ENCODE data around the gene COL4A2. TPM values are rescaled to one million over a fixed set of nuclear protein-coding genes. Genes with fewer than 3 reads are reported as not detected.

The COL4A2 gene
- total and polyA plus RNA-seq, 2 donors (not counting 1 experiment from before 2014, with no cell fraction given), result 0.17 TPM; not detected in 1

GRCh38 chr13:110445183-110445582 lies 138.1 kb downstream of the COL4A2 start:
- ChIA-PET CTCF (interaction anchor here (1.0 kb wide), 1 partner anchor 12 kb away, joined by 4 read pairs; no protein-coding TSS in a partner anchor), POLR2A (no interaction called here)
- TF ChIP-seq EZH2 (IDR thresholded peaks at IDR 0.05; ENCODE audit: borderline replicate concordance, insufficient read depth, low read depth, low read length, poor library complexity, severe bottlenecking), result no peak
- TF ChIP-seq, protein P1, sequence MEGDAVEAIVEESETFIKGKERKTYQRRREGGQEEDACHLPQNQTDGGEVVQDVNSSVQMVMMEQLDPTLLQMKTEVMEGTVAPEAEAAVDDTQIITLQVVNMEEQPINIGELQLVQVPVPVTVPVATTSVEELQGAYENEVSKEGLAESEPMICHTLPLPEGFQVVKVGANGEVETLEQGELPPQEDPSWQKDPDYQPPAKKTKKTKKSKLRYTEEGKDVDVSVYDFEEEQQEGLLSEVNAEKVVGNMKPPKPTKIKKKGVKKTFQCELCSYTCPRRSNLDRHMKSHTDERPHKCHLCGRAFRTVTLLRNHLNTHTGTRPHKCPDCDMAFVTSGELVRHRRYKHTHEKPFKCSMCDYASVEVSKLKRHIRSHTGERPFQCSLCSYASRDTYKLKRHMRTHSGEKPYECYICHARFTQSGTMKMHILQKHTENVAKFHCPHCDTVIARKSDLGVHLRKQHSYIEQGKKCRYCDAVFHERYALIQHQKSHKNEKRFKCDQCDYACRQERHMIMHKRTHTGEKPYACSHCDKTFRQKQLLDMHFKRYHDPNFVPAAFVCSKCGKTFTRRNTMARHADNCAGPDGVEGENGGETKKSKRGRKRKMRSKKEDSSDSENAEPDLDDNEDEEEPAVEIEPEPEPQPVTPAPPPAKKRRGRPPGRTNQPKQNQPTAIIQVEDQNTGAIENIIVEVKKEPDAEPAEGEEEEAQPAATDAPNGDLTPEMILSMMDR (IDR thresholded peaks at IDR 0.05), result no peak
- H3K36me3 ChIP-seq (replicated peaks in 1 of 2; ENCODE audit: control extremely low read depth in 1 of 2, control insufficient read depth in 1 of 2, extremely low read depth in 1 of 2, insufficient read depth in 2 of 2, low read length in 1 of 2), result no peaks in the 10 kb centered on the region
- H3K9ac ChIP-seq (ENCODE audit: low read length), result no peak overlapping the region
- H2AFZ ChIP-seq (ENCODE audit: insufficient read depth, low read depth, low read length, poor library complexity, severe bottlenecking), result no peak overlapping the region
- no peak overlapping the region for H3K4me2 ChIP-seq (replicated peaks; ENCODE audit: low read depth, low read length, poor library complexity, severe bottlenecking)
- Mint-ChIP-seq H3K9me3 (ENCODE audit: insufficient read depth) (no peaks in the 10 kb centered on the region), H3K4me3 (no peak overlapping the region), H3K4me1 (peaks cover 13% of the 10 kb centered on the region), H3K27ac (no peak overlapping the region), H3K27me3 (peaks cover 39% of the 10 kb centered on the region)
- no peaks in the 10 kb centered on the region for H3K4me1 ChIP-seq (ENCODE audit: control insufficient read depth in 2 of 2, insufficient read depth in 2 of 2, low read length in 2 of 2)
- no peak overlapping the region for H3K27ac ChIP-seq (ENCODE audit: low read length in 2 of 2)
- intact Hi-C loops (cut with micrococcal nuclease), result no loop called here
- WGBS (ENCODE audit: insufficient coverage), result no CpG with 5 or more reads among the region's 7 CpGs
- H4K20me1 ChIP-seq (ENCODE audit: control insufficient read depth, insufficient read depth, low read length, poor library complexity, severe bottlenecking), result no peaks in the 10 kb centered on the region
- no peak overlapping the region for H3K4me3 ChIP-seq (ENCODE audit: control extremely low read depth in 1 of 5, extremely low read depth in 1 of 5, insufficient read depth in 1 of 5, low read depth in 2 of 5, low read length in 4 of 5)
- no peaks in the 10 kb centered on the region for H3K79me2 ChIP-seq (ENCODE audit: control insufficient read depth, insufficient read depth, low read length)
- peaks cover 0 to 27% (median 2%) of the 10 kb centered on the region in 4 experiments for H3K27me3 ChIP-seq (replicated peaks in 1 of 4; ENCODE audit: control extremely low read depth in 1 of 4, control insufficient read depth in 3 of 4, insufficient read depth in 4 of 4, low read length in 3 of 4)
- no peaks in the 10 kb centered on the region for H3K9me3 ChIP-seq (ENCODE audit: control extremely low read depth in 1 of 3, control insufficient read depth in 2 of 3, insufficient read depth in 1 of 3, low read length in 2 of 3)
- ATAC-seq (ENCODE audit: low read depth), result peak; percentile 51
- no peak for DNase-seq

DNA sequence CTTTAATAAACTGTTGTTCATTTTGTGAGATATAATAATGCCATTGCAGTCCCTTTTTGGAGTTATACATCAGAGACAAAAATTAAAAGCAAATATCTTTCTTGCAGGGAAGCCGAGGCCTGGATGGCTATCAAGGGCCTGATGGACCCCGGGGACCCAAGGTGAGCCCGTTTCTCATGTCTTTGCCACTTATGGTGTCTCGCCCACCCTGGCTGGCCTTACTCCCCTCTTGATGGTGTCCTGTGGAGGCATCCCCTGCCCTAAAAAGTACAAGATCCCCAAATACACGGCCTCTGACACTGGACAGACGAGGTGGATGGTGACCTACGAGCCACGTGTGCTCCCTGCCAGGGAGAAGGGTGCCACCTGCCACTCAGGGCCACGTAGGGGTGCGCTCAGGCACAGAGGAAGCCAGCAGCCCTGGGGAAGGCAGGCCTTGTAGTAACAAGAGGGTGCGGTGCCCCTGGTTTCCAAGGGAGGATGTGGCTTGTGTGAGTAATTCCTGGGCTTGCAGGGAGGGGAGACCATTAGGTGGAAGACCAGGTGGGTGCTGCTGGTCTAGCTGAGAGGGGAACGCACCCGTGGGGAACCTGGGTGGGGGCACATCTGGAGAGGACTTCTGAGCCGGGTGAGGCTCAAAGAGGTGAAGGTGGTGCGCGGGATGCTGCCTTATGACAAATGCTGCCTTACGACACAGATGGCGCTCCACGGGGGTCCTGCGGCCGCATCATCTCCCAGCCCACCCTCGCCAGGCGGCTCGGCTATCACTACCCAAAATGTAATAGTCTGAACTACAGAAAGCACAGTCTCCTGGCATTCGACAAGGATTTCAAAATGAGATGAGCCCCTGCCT lies 138.9 kb downstream of the COL4A2 start:
- peaks cover 39% of the 10 kb centered on the region for H3K27me3 Mint-ChIP-seq
- WGBS (ENCODE audit: insufficient coverage), result 89% methylated on average over 25 of the region's 25 CpGs

More for the DNA sequence above, 138.9 kb downstream of the COL4A2 start:
- TF ChIP-seq, protein P1 (IDR thresholded peaks at IDR 0.05), result no peak
- TF ChIP-seq EZH2 (IDR thresholded peaks at IDR 0.05; ENCODE audit: borderline replicate concordance, insufficient read depth, low read depth, low read length, poor library complexity, severe bottlenecking), result no peak
- no peaks in the 10 kb centered on the region for H3K36me3 ChIP-seq (replicated peaks in 1 of 2; ENCODE audit: control extremely low read depth in 1 of 2, control insufficient read depth in 1 of 2, extremely low read depth in 1 of 2, insufficient read depth in 2 of 2, low read length in 1 of 2)
- DNase-seq, result no peak
- ChIA-PET CTCF (no interaction called here), POLR2A (no interaction called here)
- no peak overlapping the region for H3K9ac ChIP-seq (ENCODE audit: low read length)
- H3K9me3 ChIP-seq (ENCODE audit: control extremely low read depth in 1 of 3, control insufficient read depth in 2 of 3, insufficient read depth in 1 of 3, low read length in 2 of 3), result no peaks in the 10 kb centered on the region
- no peak overlapping the region for H3K4me3 Mint-ChIP-seq
- intact Hi-C loops (cut with micrococcal nuclease), result no loop called here
- H3K4me3 ChIP-seq (ENCODE audit: control extremely low read depth in 1 of 5, extremely low read depth in 1 of 5, insufficient read depth in 1 of 5, low read depth in 2 of 5, low read length in 4 of 5), result no peak overlapping the region
- no peak overlapping the region for H2AFZ ChIP-seq (ENCODE audit: insufficient read depth, low read depth, low read length, poor library complexity, severe bottlenecking)
- H3K79me2 ChIP-seq (ENCODE audit: control insufficient read depth, insufficient read depth, low read length), result no peaks in the 10 kb centered on the region
- H3K9me3 Mint-ChIP-seq (ENCODE audit: insufficient read depth), result no peaks in the 10 kb centered on the region
- ATAC-seq (ENCODE audit: low read depth), result no peak
- no peak overlapping the region for H3K27ac ChIP-seq (ENCODE audit: low read length in 2 of 2)
- no peaks in the 10 kb centered on the region for H3K4me1 ChIP-seq (ENCODE audit: control insufficient read depth in 2 of 2, insufficient read depth in 2 of 2, low read length in 2 of 2)
- peaks cover 13% of the 10 kb centered on the region for H3K4me1 Mint-ChIP-seq
- no peak overlapping the region for H3K27ac Mint-ChIP-seq
- no peaks in the 10 kb centered on the region for H4K20me1 ChIP-seq (ENCODE audit: control insufficient read depth, insufficient read depth, low read length, poor library complexity, severe bottlenecking)
- peaks cover 0 to 27% (median 2%) of the 10 kb centered on the region in 4 experiments for H3K27me3 ChIP-seq (replicated peaks in 1 of 4; ENCODE audit: control extremely low read depth in 1 of 4, control insufficient read depth in 3 of 4, insufficient read depth in 4 of 4, low read length in 3 of 4)
- no peak overlapping the region for H3K4me2 ChIP-seq (replicated peaks; ENCODE audit: low read depth, low read length, poor library complexity, severe bottlenecking)

Measured in B cell (primary cell).